OCI-LY7 (cell line): ENCODE data around the gene INPP5F. TPM values are rescaled to one million over a fixed set of nuclear protein-coding genes. Genes with fewer than 3 reads are reported as not detected.
A peak's percentile ranks its signal among the peaks of the same experiment; 100 is the strongest.

Experiments
- BruUV-seq: library from RNA; stranded (reverse); fragments of 400-500 nt; replicated peaks from 2 replicates; lab custom pipeline; 2021; lab: Mats Ljungman, UMichigan
- CTCF ChIA-PET: fragments of 300-600 bp; sonication (Branson Sonifier 250); formaldehyde crosslinking; loops from one replicate; lab custom pipeline; 2022; ENCODE audit warnings: antibody characterized with exemption; ENCODE audit not compliant: unreplicated experiment; lab: Charles Lee
- POLR2A ChIA-PET: fragments of 300-600 bp; sonication (Branson Sonifier 250); formaldehyde crosslinking; loops from one replicate; lab custom pipeline; 2022; ENCODE audit warnings: antibody characterized with exemption; lab: Charles Lee
- DNase-seq: peaks from one replicate; pipeline ENCODE4 v3.0.0-alpha.2; 2015; ENCODE audit warnings: low spot score
- H2AFZ ChIP-seq: fragments of 200-600 bp; sonication (generic), shearing (Covaris generic); 2 replicates; pipeline ENCODE4 v1.6.1; 2014; ENCODE audit warnings: mild to moderate bottlenecking, antibody characterized with exemption, low read length, moderate library complexity
- H3K27ac ChIP-seq: fragments of 200-600 bp; sonication (generic); 2 replicates; pipeline ENCODE4 v1.5.1; 2014; ENCODE audit warnings: mixed run types, low read depth, mild to moderate bottlenecking, moderate library complexity, low read length, inconsistent platforms; ENCODE audit not compliant: poor library complexity, severe bottlenecking
- H3K36me3 ChIP-seq: fragments of 200-600 bp; sonication (generic); 2 replicates; pipeline ENCODE4 v1.6.1; 2014; ENCODE audit warnings: mild to moderate bottlenecking, antibody characterized with exemption, low read length, moderate library complexity, mixed read lengths; ENCODE audit not compliant: insufficient read depth
- H3K4me1 ChIP-seq: fragments of 200-600 bp; sonication (generic); 2 replicates; pipeline ENCODE4 v1.5.1; 2014; ENCODE audit warnings: mild to moderate bottlenecking, low read length; ENCODE audit not compliant: insufficient read depth, poor library complexity, severe bottlenecking
- H3K4me2 ChIP-seq: fragments of 200-600 bp; sonication (generic); 2 replicates; pipeline ENCODE4 v1.6.1; 2014; ENCODE audit warnings: mild to moderate bottlenecking, low read length
- H3K4me3 ChIP-seq: fragments of 200-600 bp; sonication (generic); 2 replicates; pipeline ENCODE4 v1.5.1; 2014; ENCODE audit warnings: mild to moderate bottlenecking, low read depth, low read length; ENCODE audit not compliant: poor library complexity, severe bottlenecking
- H3K79me2 ChIP-seq: fragments of 200-600 bp; sonication (generic); 2 replicates; pipeline ENCODE4 v1.6.1; 2016; ENCODE audit warnings: low read depth, mild to moderate bottlenecking, low read length, moderate library complexity, mixed read lengths; ENCODE audit not compliant: insufficient read depth
- H3K9me2 ChIP-seq: fragments of 200-600 bp; sonication (generic); 2 replicates; pipeline ENCODE4 v1.6.1; 2016; ENCODE audit warnings: mild to moderate bottlenecking, low read length, mixed read lengths; ENCODE audit not compliant: insufficient read depth
- H3K9me3 ChIP-seq: fragments of 200-600 bp; sonication (generic); 2 replicates; pipeline ENCODE4 v1.6.1; 2014; ENCODE audit warnings: mild to moderate bottlenecking, mixed run types, low read length, mixed read lengths
- H4K20me1 ChIP-seq: fragments of 200-600 bp; sonication (generic); 2 replicates; pipeline ENCODE4 v1.6.1; 2014; ENCODE audit warnings: mild to moderate bottlenecking, antibody characterized with exemption, low read length, moderate library complexity, mixed read lengths; ENCODE audit not compliant: insufficient read depth
- EZH2phosphoT487 ChIP-seq: fragments of 200-600 bp; sonication (generic); IDR thresholded peaks from 2 replicates; pipeline ENCODE4 v1.6.1; 2018; ENCODE audit warnings: low read depth, borderline replicate concordance, mild to moderate bottlenecking, mixed run types, antibody characterized with exemption, low read length, moderate library complexity, mixed read lengths
- intact Hi-C: fragments of 100-400 bp; cut with micrococcal nuclease; formaldehyde crosslinking; loops from one replicate; pipeline ENCODE4 v1.10.0; 2022; ENCODE audit not compliant: unreplicated experiment
- total RNA-seq, 2 experiments: library from RNA; depleted of rRNA in 1 of 2; stranded (reverse); fragments of >200 nt in 1 of 2; shearing (Covaris generic) in 1 of 2; gene quantifications; 2 replicates each; pipeline ENCODE4 v1.2.3, GENCODE V29; 2014 to 2022
- TF ChIP-seq, protein P1 (sequence below): fragments of 200-600 bp; sonication (generic); conservative IDR thresholded peaks from 2 replicates; pipeline ENCODE4 v1.5.1; 2014; ENCODE audit warnings: mild to moderate bottlenecking, antibody characterized with exemption, low read length, moderate library complexity, mixed read lengths

The INPP5F gene
- total RNA-seq, 2 experiments from 2014 or later = 6.2 to 12.8 TPM

DNA sequence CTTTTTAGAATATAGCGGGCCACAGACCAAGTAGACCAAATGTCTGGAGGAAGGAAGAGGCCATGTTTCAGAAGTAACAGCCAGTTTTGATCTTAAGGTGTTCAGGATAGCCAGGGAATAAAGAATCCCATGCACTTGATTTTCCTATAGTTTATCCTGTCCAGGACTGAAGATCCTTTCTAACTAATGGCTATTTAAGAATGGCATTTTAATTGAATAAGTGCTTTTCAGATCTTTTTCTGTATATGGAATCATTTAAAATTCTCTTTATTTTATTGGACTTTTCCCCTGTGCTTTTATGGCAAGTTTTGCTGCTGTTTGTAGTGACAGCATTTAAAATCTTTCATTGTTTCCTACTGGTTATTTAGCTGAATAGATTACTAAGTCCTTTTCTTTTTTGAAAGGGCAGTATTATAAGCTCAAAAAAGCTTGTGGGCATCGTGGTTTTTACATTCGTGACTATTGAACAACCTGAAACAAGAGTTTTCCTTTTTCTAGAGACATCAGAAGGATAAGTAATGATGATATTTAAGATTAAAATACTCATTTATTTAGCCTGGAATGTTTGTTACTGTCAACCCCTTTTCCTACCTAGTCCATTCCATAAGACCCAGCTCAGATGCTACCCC, 2.4 kb downstream of the INPP5F start:
- Histone ChIP-seq H2AFZ (no peak overlapping the region), H4K20me1 (0 out of 2 replicates have a peak, but pooled peaks cover 9% of the 10 kb centered on the region), H3K9me2 (no peaks in the 10 kb centered on the region), H3K4me2 (no peak overlapping the region), H3K79me2 (peaks cover 8% of the 10 kb centered on the region; the same call in 1 of the 2 replicates), H3K4me1 (peaks cover 39% of the 10 kb centered on the region), H3K36me3 (no peaks in the 10 kb centered on the region), H3K4me3 (no peak overlapping the region), H3K27ac (no peak overlapping the region), H3K9me3 (no peaks in the 10 kb centered on the region)
- DNase-seq = no peak
- intact Hi-C loops = loop anchor here (5.0 kb wide), 1 partner anchor 131 kb away; the partner anchor contains the start of gene TIAL1
- POLR2A ChIA-PET = interaction anchor here (0.5 to 6.4 kb wide), 4 partner anchors 9 to 188 kb away, joined by 3 to 79 read pairs (median 5); no protein-coding TSS in a partner anchor
- BruUV-seq = TSS peak; percentile 49
- no peak for TF ChIP-seq EZH2phosphoT487
- TF ChIP-seq, protein P1, sequence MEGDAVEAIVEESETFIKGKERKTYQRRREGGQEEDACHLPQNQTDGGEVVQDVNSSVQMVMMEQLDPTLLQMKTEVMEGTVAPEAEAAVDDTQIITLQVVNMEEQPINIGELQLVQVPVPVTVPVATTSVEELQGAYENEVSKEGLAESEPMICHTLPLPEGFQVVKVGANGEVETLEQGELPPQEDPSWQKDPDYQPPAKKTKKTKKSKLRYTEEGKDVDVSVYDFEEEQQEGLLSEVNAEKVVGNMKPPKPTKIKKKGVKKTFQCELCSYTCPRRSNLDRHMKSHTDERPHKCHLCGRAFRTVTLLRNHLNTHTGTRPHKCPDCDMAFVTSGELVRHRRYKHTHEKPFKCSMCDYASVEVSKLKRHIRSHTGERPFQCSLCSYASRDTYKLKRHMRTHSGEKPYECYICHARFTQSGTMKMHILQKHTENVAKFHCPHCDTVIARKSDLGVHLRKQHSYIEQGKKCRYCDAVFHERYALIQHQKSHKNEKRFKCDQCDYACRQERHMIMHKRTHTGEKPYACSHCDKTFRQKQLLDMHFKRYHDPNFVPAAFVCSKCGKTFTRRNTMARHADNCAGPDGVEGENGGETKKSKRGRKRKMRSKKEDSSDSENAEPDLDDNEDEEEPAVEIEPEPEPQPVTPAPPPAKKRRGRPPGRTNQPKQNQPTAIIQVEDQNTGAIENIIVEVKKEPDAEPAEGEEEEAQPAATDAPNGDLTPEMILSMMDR = no peak
- CTCF ChIA-PET = no interaction called here

DNA sequence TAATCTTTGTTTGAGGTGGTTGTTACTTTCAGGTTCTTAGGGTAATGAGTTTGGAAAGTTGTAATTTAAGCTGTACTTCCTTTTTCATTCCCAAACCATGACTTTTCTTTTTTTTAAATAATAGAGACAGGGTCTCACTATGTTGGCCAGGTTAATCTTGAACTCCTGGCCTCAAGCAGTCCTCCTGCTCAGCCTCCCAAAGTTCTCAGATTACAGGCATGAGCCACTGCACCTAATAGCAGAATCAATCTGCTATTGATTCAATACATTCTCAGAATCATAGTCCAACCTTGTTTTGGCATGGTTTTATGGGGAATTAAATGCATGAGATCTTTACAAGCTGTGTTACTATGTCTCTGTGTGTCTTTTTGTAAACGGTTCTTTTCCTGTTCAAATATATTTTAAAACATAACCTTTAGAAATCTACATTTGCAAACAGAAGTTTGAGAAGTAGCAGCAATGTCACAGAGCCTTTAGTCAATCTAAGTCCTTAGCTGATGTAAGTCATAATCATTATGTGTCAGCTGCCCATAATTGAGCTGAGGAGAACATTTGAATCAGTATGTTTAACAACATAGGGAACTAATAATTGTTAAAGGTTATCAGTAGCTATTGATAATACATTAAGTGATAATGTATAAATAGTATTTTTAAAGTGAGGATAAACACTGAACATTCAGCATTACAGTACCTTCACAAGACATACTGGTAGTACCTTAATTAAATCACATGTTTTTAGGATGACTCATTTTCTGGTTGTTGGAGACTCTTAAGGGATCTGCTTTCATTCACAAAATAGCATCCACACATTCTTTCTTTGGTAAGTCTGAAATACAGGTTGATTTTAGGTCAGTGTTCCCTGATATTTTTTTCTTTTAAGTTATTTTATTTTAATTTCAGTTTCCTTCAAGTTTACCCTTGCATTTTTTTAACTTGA, 8.8 kb downstream of the INPP5F start:
- no peak overlapping the region for H3K27ac ChIP-seq
- no peaks in the 10 kb centered on the region for H3K4me1 ChIP-seq
- H3K79me2 ChIP-seq = no peaks in the 10 kb centered on the region
- ChIA-PET POLR2A (interaction anchor here (1.4 to 1.5 kb wide), 2 partner anchors 8 to 17 kb away, joined by 6 to 11 read pairs; partner anchors contain the start of gene INPP5F), CTCF (no interaction called here)
- H4K20me1 ChIP-seq = no peaks in the 10 kb centered on the region; the same call in 1 of the 2 replicates
- TF ChIP-seq, protein P1 = no peak
- no peak for TF ChIP-seq EZH2phosphoT487
- no peak overlapping the region for H3K4me3 ChIP-seq
- H3K9me2 ChIP-seq = no peaks in the 10 kb centered on the region
- H3K4me2 ChIP-seq = no peak overlapping the region
- no peaks in the 10 kb centered on the region for H3K36me3 ChIP-seq
- no TSS peak for BruUV-seq
- H2AFZ ChIP-seq = no peak overlapping the region
- intact Hi-C loops = no loop called here
- H3K9me3 ChIP-seq = no peaks in the 10 kb centered on the region
- no peak for DNase-seq
